OCI-LY3 (cell line): Measurements from ENCODE around the gene STAT4.

Source experiments
- EZH2phosphoT487 ChIP-seq: fragments of 200-600 bp; shearing (Covaris generic); IDR thresholded peaks from 2 replicates; pipeline ENCODE4 v1.6.1; 2018; ENCODE audit warnings: antibody characterized with exemption, mixed run types, low read depth
- TF ChIP-seq, protein P1 (sequence below): fragments of 200-600, 300-600 bp; sonication (generic); IDR thresholded peaks from 2 replicates; pipeline ENCODE4 v1.5.1; 2014; ENCODE audit warnings: antibody characterized with exemption, low read length, low read depth

DNA sequence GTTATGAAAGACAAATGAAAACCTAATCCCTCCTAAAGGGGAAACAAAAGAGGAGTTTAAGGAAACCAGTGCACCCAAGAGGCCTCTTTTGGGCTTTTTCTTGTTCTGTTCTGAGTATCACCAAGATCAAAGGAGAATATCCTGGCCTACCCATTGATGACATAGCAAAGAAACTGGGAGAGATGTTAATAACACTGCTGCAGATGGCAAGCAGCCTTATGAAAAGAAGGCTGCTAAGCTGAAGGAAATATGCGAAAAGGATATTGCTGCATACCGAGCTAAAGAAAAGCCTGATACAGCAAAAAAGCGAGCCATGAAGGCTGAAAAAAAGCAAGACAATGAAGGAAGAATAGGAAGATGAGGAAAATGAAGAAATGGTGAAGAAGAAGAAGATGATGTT is 23.6 kb upstream of the STAT4 start:
- TF ChIP-seq, protein P1, sequence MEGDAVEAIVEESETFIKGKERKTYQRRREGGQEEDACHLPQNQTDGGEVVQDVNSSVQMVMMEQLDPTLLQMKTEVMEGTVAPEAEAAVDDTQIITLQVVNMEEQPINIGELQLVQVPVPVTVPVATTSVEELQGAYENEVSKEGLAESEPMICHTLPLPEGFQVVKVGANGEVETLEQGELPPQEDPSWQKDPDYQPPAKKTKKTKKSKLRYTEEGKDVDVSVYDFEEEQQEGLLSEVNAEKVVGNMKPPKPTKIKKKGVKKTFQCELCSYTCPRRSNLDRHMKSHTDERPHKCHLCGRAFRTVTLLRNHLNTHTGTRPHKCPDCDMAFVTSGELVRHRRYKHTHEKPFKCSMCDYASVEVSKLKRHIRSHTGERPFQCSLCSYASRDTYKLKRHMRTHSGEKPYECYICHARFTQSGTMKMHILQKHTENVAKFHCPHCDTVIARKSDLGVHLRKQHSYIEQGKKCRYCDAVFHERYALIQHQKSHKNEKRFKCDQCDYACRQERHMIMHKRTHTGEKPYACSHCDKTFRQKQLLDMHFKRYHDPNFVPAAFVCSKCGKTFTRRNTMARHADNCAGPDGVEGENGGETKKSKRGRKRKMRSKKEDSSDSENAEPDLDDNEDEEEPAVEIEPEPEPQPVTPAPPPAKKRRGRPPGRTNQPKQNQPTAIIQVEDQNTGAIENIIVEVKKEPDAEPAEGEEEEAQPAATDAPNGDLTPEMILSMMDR: no peak
- TF ChIP-seq EZH2phosphoT487: no peak
